H1 (cell line): ENCODE results near the gene EIF2S1. TPM values are rescaled to one million over a fixed set of nuclear protein-coding genes. Genes with fewer than 3 reads are reported as not detected.

Source experiments
- CTCF ChIA-PET: fragments of 300-600 bp; sonication (Branson Sonifier 250); formaldehyde crosslinking; loops from one replicate; lab custom pipeline; 2021; ENCODE audit not compliant: partially characterized antibody; lab: Charles Lee
- POLR2A ChIA-PET: fragments of 300-600 bp; sonication (Branson Sonifier 250); formaldehyde crosslinking; loops from one replicate; lab custom pipeline; 2021; ENCODE audit warnings: inconsistent platforms; ENCODE audit not compliant: partially characterized antibody; lab: Charles Lee
- DNase-seq, 2 experiments: peaks; one replicate each; pipeline versions ENCODE4 v3.0.0 to v3.0.0-alpha.2; 2010 to 2022; ENCODE audit warnings: low spot score in 2 of 2, low read depth in 1 of 2, mixed read lengths in 1 of 2
- FAIRE-seq: peaks from 2 replicates; lab custom pipeline; 2011; peaks lifted over from hg19 to GRCh38; lab: Jason Lieb, UNC
- H2AFZ ChIP-seq: 2 replicates; pipeline ENCODE4 v1.8.1; 2012; ENCODE audit warnings: low read length, inconsistent platforms
- H2AK5ac ChIP-seq: 2 replicates; pipeline ENCODE4 v1.6.1; 2013; ENCODE audit warnings: low read depth, low read length
- H2BK120ac ChIP-seq: replicated peaks from 2 replicates; pipeline ENCODE3; 2013; ENCODE audit warnings: low read depth, low read length, inconsistent platforms
- H2BK12ac ChIP-seq: 2 replicates; pipeline ENCODE4 v1.6.1; 2013; ENCODE audit warnings: low read depth, low read length
- H2BK15ac ChIP-seq: 2 replicates; pipeline ENCODE4 v1.6.1; 2013; ENCODE audit warnings: low read length
- H2BK20ac ChIP-seq: 2 replicates; pipeline ENCODE4 v1.6.1; 2013; ENCODE audit warnings: low read length
- H2BK5ac ChIP-seq: 2 replicates; pipeline ENCODE4 v1.6.1; 2013; ENCODE audit warnings: low read depth, low read length
- H3K14ac ChIP-seq: 2 replicates; pipeline ENCODE4 v1.6.1; 2013; ENCODE audit warnings: inconsistent platforms; ENCODE audit not compliant: insufficient read length
- H3K18ac ChIP-seq: 2 replicates; pipeline ENCODE4 v1.6.1; 2013; ENCODE audit warnings: low read length; ENCODE audit errors: extremely low read depth
- H3K23ac ChIP-seq: 2 replicates; pipeline ENCODE4 v1.6.1; 2013; ENCODE audit warnings: inconsistent platforms; ENCODE audit not compliant: insufficient read length
- H3K23me2 ChIP-seq: 2 replicates; pipeline ENCODE4 v1.6.1; 2013; ENCODE audit warnings: low read depth, low read length
- H3K27ac ChIP-seq: 2 replicates; pipeline ENCODE4 v1.6.1; 2011; ENCODE audit warnings: low read depth, low read length, inconsistent platforms
- H3K27me3 ChIP-seq, 4 experiments: replicated peaks in 1 of 4; 1 replicate in 1 of 4; 2 replicates in 3 of 4; pipeline versions ENCODE4 v1.6.1 to v1.8.1; 2011 to 2013; ENCODE audit warnings: low read length in 3 of 4, mild to moderate bottlenecking in 3 of 4, inconsistent platforms in 2 of 4, mixed read lengths in 2 of 4, moderate library complexity in 1 of 4; ENCODE audit not compliant: control insufficient read depth in 3 of 4, insufficient read depth in 3 of 4; ENCODE audit errors: extremely low read depth in 1 of 4
- H3K36me3 ChIP-seq, 4 experiments: 2 replicates each; pipeline versions ENCODE4 v1.6.1 to v1.8.1; 2011 to 2013; ENCODE audit warnings: mild to moderate bottlenecking in 4 of 4, low read length in 3 of 4, moderate library complexity in 2 of 4, control low read depth in 1 of 4, inconsistent platforms in 1 of 4; ENCODE audit not compliant: insufficient read depth in 4 of 4, control insufficient read depth in 2 of 4
- H3K4ac ChIP-seq: replicated peaks from 2 replicates; pipeline ENCODE3; 2013; ENCODE audit warnings: low read length, low read depth, mixed read lengths, inconsistent platforms; ENCODE audit not compliant: insufficient read length
- H3K4me1 ChIP-seq, 4 experiments: replicated peaks in 1 of 4; 1 replicate in 1 of 4; 2 replicates in 3 of 4; pipeline versions ENCODE4 v1.6.1 to v1.8.1; 2011 to 2013; ENCODE audit warnings: low read length in 3 of 4, inconsistent platforms in 2 of 4, mixed read lengths in 1 of 4; ENCODE audit not compliant: insufficient read depth in 4 of 4, control insufficient read depth in 3 of 4
- H3K4me2 ChIP-seq, 2 experiments: 2 replicates each; pipeline versions ENCODE4 v1.6.1 to v1.8.1; 2011 to 2013; ENCODE audit warnings: low read depth in 2 of 2, low read length in 2 of 2, control low read depth in 1 of 2, inconsistent platforms in 1 of 2, mild to moderate bottlenecking in 1 of 2; ENCODE audit not compliant: insufficient read depth in 1 of 2
- H3K4me3 ChIP-seq, 4 experiments: fragments of 200-600, 300-600 bp in 1 of 4; sonication (generic), shearing (Covaris generic), sonication (Bioruptor Twin) in 1 of 4; 2 replicates each; pipeline versions ENCODE4 v1.5.1 to v1.8.1; 2011 to 2016; ENCODE audit warnings: low read length in 4 of 4, low read depth in 3 of 4, control low read depth in 2 of 4, inconsistent platforms in 2 of 4, mild to moderate bottlenecking in 2 of 4, mixed read lengths in 1 of 4, moderate library complexity in 1 of 4; ENCODE audit not compliant: insufficient read depth in 2 of 4; ENCODE audit errors: extremely low read depth in 1 of 4
- H3K56ac ChIP-seq: replicated peaks from 2 replicates; pipeline ENCODE3; 2013; ENCODE audit warnings: low read depth, mild to moderate bottlenecking, mixed read lengths, low read length, inconsistent platforms; ENCODE audit not compliant: insufficient read length
- H3K79me1 ChIP-seq: 2 replicates; pipeline ENCODE4 v1.6.1; 2013; ENCODE audit warnings: low read depth, low read length, control low read depth
- H3K79me2 ChIP-seq, 2 experiments: 2 replicates each; pipeline versions ENCODE4 v1.6.1 to v1.8.1; 2012 to 2013; ENCODE audit warnings: low read length in 2 of 2, mild to moderate bottlenecking in 2 of 2, inconsistent platforms in 1 of 2; ENCODE audit not compliant: insufficient read depth in 2 of 2, control insufficient read depth in 1 of 2
- H3K9ac ChIP-seq, 4 experiments: replicated peaks in 1 of 4; 1 replicate in 1 of 4; 2 replicates in 3 of 4; pipeline versions ENCODE4 v1.6.1 to v1.8.1; 2011 to 2013; ENCODE audit warnings: low read depth in 3 of 4, low read length in 3 of 4, control low read depth in 2 of 4, mild to moderate bottlenecking in 2 of 4, moderate library complexity in 2 of 4, inconsistent platforms in 1 of 4; ENCODE audit errors: extremely low read depth in 1 of 4
- H3K9me3 ChIP-seq, 2 experiments: 2 replicates each; pipeline versions ENCODE4 v1.6.1 to v1.8.1; 2012 to 2013; ENCODE audit warnings: mild to moderate bottlenecking in 2 of 2, moderate library complexity in 2 of 2, control low read depth in 1 of 2, inconsistent platforms in 1 of 2, low read depth in 1 of 2, low read length in 1 of 2, mixed read lengths in 1 of 2; ENCODE audit not compliant: insufficient read depth in 2 of 2
- H4K20me1 ChIP-seq, 2 experiments: replicated peaks in 1 of 2; 2 replicates each; pipeline versions ENCODE3 to v1.8.1; 2011 to 2013; ENCODE audit warnings: inconsistent platforms in 2 of 2, low read length in 2 of 2, mild to moderate bottlenecking in 1 of 2; ENCODE audit not compliant: insufficient read depth in 2 of 2, control insufficient read depth in 1 of 2
- H4K5ac ChIP-seq: 2 replicates; pipeline ENCODE4 v1.6.1; 2013; ENCODE audit warnings: low read length, low read depth, mixed read lengths, inconsistent platforms; ENCODE audit not compliant: insufficient read length
- H4K8ac ChIP-seq: 2 replicates; pipeline ENCODE4 v1.8.0; 2013; ENCODE audit warnings: mild to moderate bottlenecking, moderate library complexity, low read length, inconsistent platforms; ENCODE audit not compliant: insufficient read depth; ENCODE audit errors: extremely low read depth
- H4K91ac ChIP-seq: replicated peaks from 2 replicates; pipeline ENCODE3; 2013; ENCODE audit warnings: low read length, mixed read lengths, inconsistent platforms; ENCODE audit not compliant: insufficient read length
- ASH2L ChIP-seq: fragments of 200-600, 300-600 bp; sonication (generic); IDR thresholded peaks from one replicate; pipeline ENCODE4 v1.7.1; 2017; ENCODE audit warnings: low read length
- CHD2 ChIP-seq: IDR thresholded peaks from 2 replicates; pipeline ENCODE4 v1.6.1; 2012; ENCODE audit warnings: low read length, improper control_type of control experiment
- KDM5A ChIP-seq: fragments of 200-600 bp; IDR thresholded peaks from 2 replicates; pipeline ENCODE4 v1.7.1; 2012; ENCODE audit warnings: mild to moderate bottlenecking, low read length, inconsistent platforms, mixed read lengths
- SIN3A ChIP-seq, 2 experiments: IDR thresholded peaks in 1 of 2; conservative IDR thresholded peaks in 1 of 2; 2 replicates each; pipeline ENCODE4 v1.6.1; 2011 to 2012; ENCODE audit warnings: low read length in 2 of 2, improper control_type of control experiment in 1 of 2, low read depth in 1 of 2, mild to moderate bottlenecking in 1 of 2
- SIRT6 ChIP-seq: IDR thresholded peaks from one replicate; pipeline ENCODE4 v1.7.1; 2012; ENCODE audit warnings: low read length, inconsistent platforms
- WGBS, 2 experiments: shearing (Covaris generic) in 1 of 2; methylation state at CpG; one replicate each; pipeline versions ENCODE4 v1.1.6 to v1.1.7; 2013 to 2015; ENCODE audit warnings: low lambda C conversion rate in 2 of 2, mixed read lengths in 2 of 2, inconsistent platforms in 1 of 2, low coverage in 1 of 2, missing lambda C conversion rate in 1 of 2; ENCODE audit not compliant: insufficient replicate concordance in 2 of 2, insufficient coverage in 1 of 2, insufficient read length in 1 of 2; ENCODE audit errors: extremely low coverage in 1 of 2, missing lambda C conversion rate in 1 of 2; 5-methylcytosine and 5-hydroxymethylcytosine counted together
- polyA plus RNA-seq, 7 experiments: library from polyadenylated mRNA; depleted of rRNA in 3 of 7; stranded (reverse) in 5 of 7; unstranded in 2 of 7; fragments of >200 nt in 5 of 7; fragments of 200-250 nt in 2 of 7; gene quantifications; 1 replicate in 5 of 7; 2 replicates in 1 of 7; 4 replicates in 1 of 7; pipeline versions ENCODE4 v1.2.1 to v1.2.3, GENCODE V29; 2011 to 2013; ENCODE audit warnings: missing spikeins in 2 of 7, mixed read lengths in 2 of 7
- total RNA-seq: library from RNA; stranded (reverse); fragmentation: NEBNext Ultra II Directional; extraction: Animal tissue kit (Norgen Biotek cat#: 25700); gene quantifications from 2 replicates; pipeline ENCODE4 v1.2.1, GENCODE V29; 2021

EIF2S1 gene
- total and polyA plus RNA-seq, 2 of the 8 experiments (the other 6 are each of a cell fraction or from before 2014, with no cell fraction given): 35.1 to 146 TPM

DNA sequence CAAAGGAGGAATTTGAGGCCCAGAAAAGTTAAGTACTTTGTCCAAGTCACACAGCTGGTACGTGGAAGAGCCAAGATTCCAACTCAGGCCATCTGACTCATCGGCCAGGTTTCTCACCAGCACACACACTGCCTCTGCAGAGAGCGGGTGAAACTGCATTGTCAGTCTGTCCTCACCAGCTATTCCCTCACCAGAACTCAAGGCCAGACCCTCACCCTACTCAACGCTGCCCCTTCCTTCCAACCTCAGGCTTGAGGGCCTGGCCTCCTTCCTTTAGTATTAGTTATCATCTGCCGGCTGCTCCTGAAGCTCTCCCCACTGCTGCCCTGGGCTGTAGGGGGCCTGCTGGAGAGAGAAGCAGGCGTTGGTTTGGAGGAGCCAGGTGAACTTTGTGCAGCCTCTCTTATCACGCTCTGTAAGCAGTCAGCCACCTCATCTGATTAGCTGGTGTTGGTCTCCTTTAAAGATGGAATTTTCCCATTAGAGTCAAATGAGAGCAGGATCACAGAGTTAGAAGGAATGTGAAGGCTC lies 68.4 kb downstream of the EIF2S1 start:
- H3K9ac ChIP-seq: no peak overlapping the region; a peak in 1 of 7 replicates
- H3K9me3 ChIP-seq: no peaks in the 10 kb centered on the region
- no peak overlapping the region for H3K4me2 ChIP-seq
- no peak overlapping the region for H3K56ac ChIP-seq
- POLR2A ChIA-PET: interaction anchor here (2.1 kb wide), 1 partner anchor 8 kb away, joined by 7 read pairs; no protein-coding TSS in a partner anchor
- no peak overlapping the region for H4K8ac ChIP-seq
- no peak for DNase-seq
- H2BK12ac ChIP-seq: no peak overlapping the region
- H3K4ac ChIP-seq: no peak overlapping the region
- CTCF ChIA-PET: interaction anchor here (0.6 to 21.6 kb wide), 32 partner anchors 11 to 276 kb away, joined by 3 to 446 read pairs (median 16); partner anchors contain the start of genes PIGH and PLEKHH1
- H3K79me1 ChIP-seq: no peaks in the 10 kb centered on the region
- no peaks in the 10 kb centered on the region for H3K23me2 ChIP-seq
- no peak overlapping the region for H3K14ac ChIP-seq
- no peak overlapping the region for H2AFZ ChIP-seq
- no peaks in the 10 kb centered on the region for H3K27me3 ChIP-seq
- no peak overlapping the region for H2BK5ac ChIP-seq
- no peak overlapping the region for H3K23ac ChIP-seq
- no peaks in the 10 kb centered on the region for H3K79me2 ChIP-seq
- no peak overlapping the region for H2BK20ac ChIP-seq
- peaks cover 0 to 7% (median 2%) of the 10 kb centered on the region in 4 experiments; a peak in 3 of 7 replicates for H3K4me1 ChIP-seq
- H4K5ac ChIP-seq: no peak overlapping the region
- H4K20me1 ChIP-seq: no peaks in the 10 kb centered on the region
- FAIRE-seq: no peak
- H3K4me3 ChIP-seq: no peak overlapping the region
- no peak overlapping the region for H2BK15ac ChIP-seq
- H2AK5ac ChIP-seq: no peak overlapping the region
- WGBS, 2 experiments: 71% methylated on average over 7 of the region's 7 CpGs; no CpG with 5 or more reads in 1 of the 2 experiments
- H3K18ac ChIP-seq: peak overlapping the region; percentile 27; the same call in 1 of the 2 replicates
- no peak overlapping the region for H2BK120ac ChIP-seq
- no peak overlapping the region for H4K91ac ChIP-seq
- no peaks in the 10 kb centered on the region for H3K36me3 ChIP-seq
- H3K27ac ChIP-seq: no peak overlapping the region
- no peak for TF ChIP-seq ASH2L
- no peak for TF ChIP-seq SIN3A (conservative IDR thresholded peaks at IDR 0.05 in 1 of 2, IDR thresholded peaks at IDR 0.05 in 1 of 2; ENCODE audit: low read depth in 1 of 2, low read length in 2 of 2)
- no peak for TF ChIP-seq KDM5A
- TF ChIP-seq CHD2: no peak
- no peak for TF ChIP-seq SIRT6
